Endometrial microvascular endothelial cells (primary cell): ENCODE measurements around the gene HCK. TPM values are rescaled to one million over a fixed set of nuclear protein-coding genes. Genes with fewer than 3 reads are reported as not detected.
"Not testable (repeated sequence)": the region's sequence is repeated elsewhere in the genome, so short reads cannot be mapped to it uniquely, and the experiment has no call there.

Experiments used
- in situ Hi-C: cut with HindIII; loops from 2 replicates; pipeline ENCODE4 v1.10.0; 2017; ENCODE audit warnings: low sequenced_read_pairs, low pct_unique_long_range_greater_than_20kb; ENCODE audit errors: inconsistent ontology term
- total RNA-seq: library from RNA; depleted of rRNA; stranded (reverse); fragments of >200 nt; gene quantifications from one replicate; pipeline ENCODE4 v1.2.3, GENCODE V29; 2015; ENCODE audit errors: inconsistent ontology term

HCK gene
- total RNA-seq, 1 donor from 2014 or later: not detected

GRCh38 chr20:32116796-32117195, 64.8 kb downstream of the HCK start:
- in situ Hi-C loops: not testable (repeated sequence)

GRCh38 chr20:32118427-32118826, 66.4 kb downstream of the HCK start:
- in situ Hi-C loops: not testable (repeated sequence)

- in situ Hi-C loops: no loop called here
These were observed 67.7 kb downstream of the HCK start for GRCh38 chr20:32119734-32120133.

- in situ Hi-C loops: not testable (repeated sequence)
These were observed 69.9 kb downstream of the HCK start for GRCh38 chr20:32121908-32122307.

GRCh38 chr20:32123088-32123487, 71.0 kb downstream of the HCK start:
- in situ Hi-C loops: no loop called here

- in situ Hi-C loops: no loop called here
These were observed 72.9 kb downstream of the HCK start for GRCh38 chr20:32124916-32125454.

- in situ Hi-C loops: no loop called here
These were observed 73.5 kb downstream of the HCK start for GRCh38 chr20:32125506-32125905.

GRCh38 chr20:32126919-32127318, 74.9 kb downstream of the HCK start:
- in situ Hi-C loops: no loop called here

- in situ Hi-C loops: no loop called here
These were observed 75.3 kb downstream of the HCK start for GRCh38 chr20:32127347-32127746.

GRCh38 chr20:32128167-32128566, 76.1 kb downstream of the HCK start:
- in situ Hi-C loops: no loop called here

GRCh38 chr20:32129863-32130262, 77.8 kb downstream of the HCK start:
- in situ Hi-C loops: no loop called here

- in situ Hi-C loops: no loop called here
These were observed 78.3 kb downstream of the HCK start for GRCh38 chr20:32130352-32130751.

GRCh38 chr20:32130965-32131364, 78.9 kb downstream of the HCK start:
- in situ Hi-C loops: no loop called here

GRCh38 chr20:32132911-32133549, 81.0 kb downstream of the HCK start:
- in situ Hi-C loops: no loop called here

GRCh38 chr20:32134026-32134425, 82.0 kb downstream of the HCK start:
- in situ Hi-C loops: no loop called here

- in situ Hi-C loops: no loop called here
These were observed 84.0 kb downstream of the HCK start for GRCh38 chr20:32135983-32136515.

- in situ Hi-C loops: no loop called here
These were observed 86.9 kb downstream of the HCK start for GRCh38 chr20:32138921-32139320.

GRCh38 chr20:32139947-32140346, 87.9 kb downstream of the HCK start:
- in situ Hi-C loops: no loop called here

GRCh38 chr20:32140603-32141002, 88.6 kb downstream of the HCK start:
- in situ Hi-C loops: no loop called here

GRCh38 chr20:32141465-32141980, 89.5 kb downstream of the HCK start:
- in situ Hi-C loops: no loop called here
